GM06990 (cell line): Measurements from ENCODE around the gene CALU.

Experiments used
- DNase-seq: peaks from one replicate; pipeline ENCODE4 v3.0.0-alpha.2; 2011; ENCODE audit not compliant: insufficient read length; ENCODE audit errors: extremely low read depth
- H3K27me3 ChIP-seq: replicated peaks from 2 replicates; pipeline ENCODE4 v1.6.0; 2011; ENCODE audit warnings: low read length; ENCODE audit not compliant: control insufficient read depth, insufficient read depth
- H3K36me3 ChIP-seq: 2 replicates; pipeline ENCODE4 v1.5.1; 2011; ENCODE audit warnings: low read length; ENCODE audit not compliant: control insufficient read depth, insufficient read depth
- H3K4me3 ChIP-seq: replicated peaks from 2 replicates; pipeline ENCODE4 v1.5.1; 2011; ENCODE audit warnings: low read depth, mild to moderate bottlenecking, control low read depth, low read length
- TF ChIP-seq, protein P1 (sequence below): IDR thresholded peaks from 2 replicates; pipeline ENCODE4 v1.5.1; 2011; ENCODE audit warnings: low read length, control low read depth, mild to moderate bottlenecking, inconsistent platforms; ENCODE audit not compliant: insufficient read depth, poor library complexity, severe bottlenecking

Gene CALU

DNA sequence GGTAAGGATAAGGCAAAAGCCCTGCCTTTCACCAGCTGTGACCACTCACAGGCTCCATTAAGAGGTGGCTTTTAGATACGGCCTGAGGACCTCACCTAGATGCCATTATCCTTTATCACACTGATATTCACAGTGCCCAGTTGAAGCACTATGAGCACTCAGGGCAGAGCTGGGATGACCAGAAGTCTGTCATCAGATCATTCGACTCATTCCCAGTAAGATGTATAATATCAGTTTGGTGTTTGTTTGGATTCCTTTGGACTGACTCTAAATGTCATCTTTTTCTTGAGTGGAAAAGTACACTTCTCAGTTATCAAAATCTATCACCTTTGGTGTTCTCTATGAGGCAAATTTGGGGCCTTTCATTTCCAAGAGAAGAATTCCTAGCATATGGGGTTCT is 71.3 kb downstream of the CALU start:
- H3K27me3 ChIP-seq = no peaks in the 10 kb centered on the region
- DNase-seq = no peak
- no peak overlapping the region for H3K4me3 ChIP-seq
- TF ChIP-seq, protein P1, sequence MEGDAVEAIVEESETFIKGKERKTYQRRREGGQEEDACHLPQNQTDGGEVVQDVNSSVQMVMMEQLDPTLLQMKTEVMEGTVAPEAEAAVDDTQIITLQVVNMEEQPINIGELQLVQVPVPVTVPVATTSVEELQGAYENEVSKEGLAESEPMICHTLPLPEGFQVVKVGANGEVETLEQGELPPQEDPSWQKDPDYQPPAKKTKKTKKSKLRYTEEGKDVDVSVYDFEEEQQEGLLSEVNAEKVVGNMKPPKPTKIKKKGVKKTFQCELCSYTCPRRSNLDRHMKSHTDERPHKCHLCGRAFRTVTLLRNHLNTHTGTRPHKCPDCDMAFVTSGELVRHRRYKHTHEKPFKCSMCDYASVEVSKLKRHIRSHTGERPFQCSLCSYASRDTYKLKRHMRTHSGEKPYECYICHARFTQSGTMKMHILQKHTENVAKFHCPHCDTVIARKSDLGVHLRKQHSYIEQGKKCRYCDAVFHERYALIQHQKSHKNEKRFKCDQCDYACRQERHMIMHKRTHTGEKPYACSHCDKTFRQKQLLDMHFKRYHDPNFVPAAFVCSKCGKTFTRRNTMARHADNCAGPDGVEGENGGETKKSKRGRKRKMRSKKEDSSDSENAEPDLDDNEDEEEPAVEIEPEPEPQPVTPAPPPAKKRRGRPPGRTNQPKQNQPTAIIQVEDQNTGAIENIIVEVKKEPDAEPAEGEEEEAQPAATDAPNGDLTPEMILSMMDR = no peak
- no peaks in the 10 kb centered on the region; the same call in 1 of the 2 replicates for H3K36me3 ChIP-seq

DNA sequence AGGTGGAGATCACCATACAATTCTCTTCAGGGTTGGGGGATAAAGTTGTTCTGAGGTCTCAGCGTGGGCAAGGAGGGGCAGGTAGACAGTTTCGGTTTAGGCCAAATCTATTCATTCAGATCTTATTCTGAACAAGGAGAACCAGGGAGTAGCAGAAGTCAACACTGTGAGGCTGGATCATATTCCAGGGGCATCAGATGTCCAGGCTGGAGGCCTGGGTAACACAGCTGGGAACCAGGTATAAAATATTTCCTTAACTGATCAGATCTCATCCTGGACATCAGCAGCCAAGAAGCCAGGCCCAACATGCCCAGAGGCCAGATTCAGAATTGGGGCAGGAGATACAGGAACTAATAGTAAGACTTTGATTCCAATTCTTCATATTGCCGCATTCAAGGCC is 71.8 kb downstream of the CALU start:
- Histone ChIP-seq H3K27me3 (peaks cover 2% of the 10 kb centered on the region), H3K4me3 (no peak overlapping the region), H3K36me3 (no peaks in the 10 kb centered on the region; the same call in 1 of the 2 replicates)
- TF ChIP-seq, protein P1 = no peak
- no peak for DNase-seq

DNA sequence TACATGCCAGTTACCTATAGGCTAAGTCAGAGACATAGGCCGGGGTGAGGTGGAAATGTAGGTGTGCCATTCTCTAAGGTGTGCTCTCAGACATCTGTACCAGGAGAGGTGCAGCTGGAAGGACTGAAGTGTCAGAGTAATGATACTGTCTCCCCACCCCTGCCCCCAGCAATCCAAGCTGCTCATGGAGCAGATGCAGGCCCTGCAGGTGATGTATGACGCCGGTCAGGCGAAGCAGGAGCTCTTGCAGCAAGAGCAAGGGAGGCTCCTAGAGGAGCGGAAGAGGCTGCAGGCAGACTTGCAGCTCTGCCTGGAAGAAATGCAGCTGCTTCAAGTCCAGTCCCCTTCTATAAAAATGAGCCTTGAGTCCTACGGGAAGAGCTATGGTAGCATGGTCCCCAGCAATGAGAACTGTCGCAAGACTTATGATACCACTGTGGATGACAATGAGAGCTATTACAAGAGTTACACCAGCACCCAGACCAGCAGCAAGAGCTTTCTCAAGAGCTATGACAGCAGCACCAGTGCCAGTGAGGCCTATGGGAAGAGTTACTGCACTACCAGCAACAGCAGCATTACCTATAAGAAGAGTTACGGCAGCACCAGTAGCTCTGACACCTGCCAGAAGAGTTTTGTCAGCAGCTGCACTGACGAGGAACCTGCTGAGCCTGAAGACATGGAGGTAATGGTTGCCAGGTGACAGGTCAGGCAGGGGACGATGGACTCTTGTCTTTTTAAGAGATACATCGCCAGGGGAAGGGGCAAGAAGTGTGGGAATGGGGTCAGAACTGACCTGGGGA is 72.7 kb downstream of the CALU start:
- TF ChIP-seq, protein P1 = no peak
- Histone ChIP-seq H3K4me3 (no peak overlapping the region), H3K36me3 (no peaks in the 10 kb centered on the region; the same call in 1 of the 2 replicates), H3K27me3 (peaks cover 4% of the 10 kb centered on the region)
- no peak for DNase-seq

DNA sequence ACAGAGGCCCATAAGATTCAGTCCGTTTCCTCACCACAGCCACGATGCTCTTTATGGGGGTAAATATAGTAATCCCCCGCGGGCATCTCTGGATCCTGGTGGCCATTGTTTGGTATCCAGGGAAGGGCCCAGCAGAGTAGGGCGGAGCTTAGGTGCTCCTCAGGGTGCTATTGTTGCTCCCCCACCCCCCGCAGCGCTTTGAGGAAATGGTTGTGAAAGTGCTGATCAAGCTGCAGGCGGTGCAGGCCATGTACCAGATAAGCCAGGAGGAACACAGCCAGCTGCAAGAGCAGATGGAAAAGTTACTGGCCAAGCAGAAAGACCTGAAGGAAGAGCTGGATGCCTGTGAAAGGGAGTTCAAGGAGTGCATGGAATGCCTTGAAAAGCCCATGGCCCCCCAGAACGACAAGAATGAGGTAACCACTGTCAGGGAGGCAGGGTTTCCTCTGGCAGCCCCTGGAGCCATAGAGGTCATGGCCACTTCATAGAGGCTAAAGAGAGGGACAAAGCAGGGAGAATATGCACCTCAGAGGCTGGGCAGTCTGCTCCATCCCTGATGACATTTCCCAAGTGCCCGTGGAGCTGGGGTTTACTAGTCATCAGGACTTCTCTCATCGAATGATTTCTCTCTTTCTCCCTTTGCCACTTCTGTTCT is 73.5 kb downstream of the CALU start:
- Histone ChIP-seq H3K36me3 (no peaks in the 10 kb centered on the region), H3K4me3 (no peak overlapping the region), H3K27me3 (peaks cover 4% of the 10 kb centered on the region)
- no peak for DNase-seq
- TF ChIP-seq, protein P1 = no peak

DNA sequence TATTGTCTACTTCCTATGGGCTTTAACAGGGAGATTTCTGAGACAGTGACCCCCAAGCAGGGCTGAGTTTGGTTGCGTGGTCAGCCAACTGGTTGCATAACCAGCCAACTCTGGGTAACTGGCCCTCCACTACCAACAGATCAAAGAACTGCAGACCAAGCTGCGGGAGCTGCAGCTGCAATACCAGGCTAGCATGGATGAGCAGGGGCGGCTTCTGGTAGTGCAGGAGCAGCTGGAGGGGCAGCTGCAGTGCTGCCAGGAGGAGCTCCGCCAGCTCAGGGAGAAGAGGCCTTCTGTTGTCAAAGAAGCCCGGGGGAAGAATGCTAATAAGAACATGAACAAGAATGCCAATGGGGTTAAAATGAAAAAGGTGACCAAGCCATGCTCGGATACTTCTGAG is 75.3 kb downstream of the CALU start:
- DNase-seq = no peak
- TF ChIP-seq, protein P1 = no peak
- Histone ChIP-seq H3K4me3 (no peak overlapping the region), H3K36me3 (no peaks in the 10 kb centered on the region), H3K27me3 (peaks cover 4% of the 10 kb centered on the region)
